Esophagus muscularis mucosa (tissue), 4 donors: ENCODE data around the gene TESK2.
A peak's percentile ranks its signal among the peaks of the same experiment; 100 is the strongest.

Source experiments
- EP300 ChIP-seq: sonication (generic); formaldehyde crosslinking; IDR thresholded peaks from one replicate; pipeline ENCODE4 v1.6.1; 2017; ENCODE audit warnings: antibody characterized with exemption
- POLR2A ChIP-seq: fragments of 450-650 bp; IDR thresholded peaks from one replicate; pipeline ENCODE4 v1.6.1; 2017; ENCODE audit warnings: antibody characterized with exemption, moderate library complexity, mild to moderate bottlenecking, low read depth
- POLR2AphosphoS5 ChIP-seq, 2 donors: sonication (generic); formaldehyde crosslinking; IDR thresholded peaks; one replicate each; pipeline ENCODE4 v1.6.1; 2017; ENCODE audit warnings: antibody characterized with exemption in 2 of 2
- TF ChIP-seq, protein P1 (sequence below), 3 experiments: fragments of 200-600 bp in 2 of 3; fragments of 450-650 bp in 1 of 3; sonication (generic) in 2 of 3; IDR thresholded peaks; one replicate each; pipeline ENCODE4 v1.5.1; 2017 to 2019; ENCODE audit warnings: antibody characterized with exemption in 3 of 3, mild to moderate bottlenecking in 2 of 3, moderate library complexity in 1 of 3

DNA sequence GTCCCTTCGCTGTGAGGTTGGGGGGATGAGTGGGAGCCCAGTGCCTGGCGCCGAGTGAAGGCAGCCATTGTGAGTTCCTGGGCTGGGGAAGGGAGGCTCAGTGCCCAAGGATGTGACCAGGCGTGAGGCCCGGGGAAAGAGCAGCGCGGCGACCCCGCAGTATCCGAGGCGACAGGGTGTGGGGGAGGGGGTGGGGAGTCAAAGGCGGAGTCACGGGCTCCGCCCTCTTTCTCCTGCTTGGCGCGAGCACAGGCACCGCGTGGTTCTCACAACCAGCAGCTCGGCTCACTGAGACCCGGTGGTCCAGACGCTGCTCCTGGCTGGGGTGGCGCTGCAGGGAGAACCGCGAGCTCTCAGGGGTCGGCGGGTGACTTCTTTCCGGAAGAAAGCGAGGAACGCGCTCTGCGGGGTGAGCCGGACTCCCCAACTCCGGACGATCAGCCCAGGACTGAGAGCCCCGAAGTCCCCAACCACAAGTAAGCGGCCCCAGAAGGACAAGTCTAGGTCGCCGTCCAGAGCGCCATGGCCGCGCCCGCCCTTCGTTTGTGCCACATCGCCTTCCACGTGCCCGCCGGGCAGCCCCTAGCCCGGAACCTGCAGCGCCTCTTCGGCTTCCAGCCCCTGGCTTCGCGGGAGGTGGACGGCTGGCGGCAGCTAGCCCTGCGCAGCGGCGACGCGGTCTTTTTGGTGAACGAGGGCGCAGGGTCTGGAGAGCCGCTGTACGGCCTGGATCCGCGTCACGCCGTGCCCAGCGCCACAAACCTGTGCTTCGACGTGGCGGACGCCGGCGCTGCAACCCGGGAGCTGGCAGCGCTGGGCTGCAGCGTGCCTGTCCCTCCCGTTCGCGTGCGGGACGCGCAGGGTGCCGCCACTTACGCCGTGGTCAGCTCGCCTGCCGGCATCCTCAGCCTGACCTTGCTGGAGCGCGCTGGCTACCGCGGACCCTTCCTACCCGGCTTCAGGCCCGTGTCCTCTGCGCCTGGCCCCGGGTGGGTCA is 164.0 kb downstream of the TESK2 start, which contains the start of gene HPDL:
- TF ChIP-seq, protein P1, sequence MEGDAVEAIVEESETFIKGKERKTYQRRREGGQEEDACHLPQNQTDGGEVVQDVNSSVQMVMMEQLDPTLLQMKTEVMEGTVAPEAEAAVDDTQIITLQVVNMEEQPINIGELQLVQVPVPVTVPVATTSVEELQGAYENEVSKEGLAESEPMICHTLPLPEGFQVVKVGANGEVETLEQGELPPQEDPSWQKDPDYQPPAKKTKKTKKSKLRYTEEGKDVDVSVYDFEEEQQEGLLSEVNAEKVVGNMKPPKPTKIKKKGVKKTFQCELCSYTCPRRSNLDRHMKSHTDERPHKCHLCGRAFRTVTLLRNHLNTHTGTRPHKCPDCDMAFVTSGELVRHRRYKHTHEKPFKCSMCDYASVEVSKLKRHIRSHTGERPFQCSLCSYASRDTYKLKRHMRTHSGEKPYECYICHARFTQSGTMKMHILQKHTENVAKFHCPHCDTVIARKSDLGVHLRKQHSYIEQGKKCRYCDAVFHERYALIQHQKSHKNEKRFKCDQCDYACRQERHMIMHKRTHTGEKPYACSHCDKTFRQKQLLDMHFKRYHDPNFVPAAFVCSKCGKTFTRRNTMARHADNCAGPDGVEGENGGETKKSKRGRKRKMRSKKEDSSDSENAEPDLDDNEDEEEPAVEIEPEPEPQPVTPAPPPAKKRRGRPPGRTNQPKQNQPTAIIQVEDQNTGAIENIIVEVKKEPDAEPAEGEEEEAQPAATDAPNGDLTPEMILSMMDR (IDR thresholded peaks at IDR 0.05) = no peak
- TF ChIP-seq POLR2AphosphoS5 (IDR thresholded peaks at IDR 0.05) = peak in 1 of 2 donors; percentile 6
- no peak for TF ChIP-seq POLR2A
- no peak for TF ChIP-seq EP300
